Measurements from ENCODE around the gene MPP2.
"Not testable (repeated sequence)": the region's sequence is repeated elsewhere in the genome, so short reads cannot be mapped to it uniquely, and the experiment has no call there.

DNA sequence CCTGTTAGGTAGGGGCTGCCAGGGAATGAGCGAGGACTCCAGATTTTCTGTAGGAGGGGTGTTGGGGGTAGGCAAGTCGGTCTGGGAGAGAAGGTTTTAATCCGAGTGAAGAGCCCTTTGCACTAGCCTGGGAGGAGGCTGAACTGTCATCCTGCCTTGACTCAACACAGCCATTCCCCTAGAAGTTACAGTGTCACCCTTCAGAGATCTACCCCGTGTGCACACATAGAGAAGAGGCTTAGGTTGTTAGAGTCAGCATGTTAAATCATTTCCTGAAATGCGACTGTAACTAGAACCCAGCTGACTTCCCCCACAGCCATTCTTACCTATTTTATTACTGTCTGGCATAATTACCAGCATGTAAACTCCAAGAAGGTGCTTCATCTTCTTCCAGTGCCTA, 20.6 kb upstream of the MPP2 start:
- TF ChIP-seq CTCF (conservative IDR thresholded peaks at IDR 0.05 in 1 of 2, IDR thresholded peaks at IDR 0.05 in 1 of 2; ENCODE audit: extremely low read depth in 1 of 2, insufficient read depth in 1 of 2, low read depth in 1 of 2, low read length in 2 of 2); EZH2 (IDR thresholded peaks at IDR 0.05; ENCODE audit: borderline replicate concordance, low read length): not testable (repeated sequence)

Measured in mammary epithelial cell (primary cell).